ENCODE data around the gene SEZ6. TPM values are rescaled to one million over a fixed set of nuclear protein-coding genes. Genes with fewer than 3 reads are reported as not detected.

The SEZ6 gene
- total RNA-seq, 1 experiment from 2014 or later, result not detected

- ChIA-PET CTCF (no interaction called here), POLR2A (ENCODE audit: unreplicated experiment) (no interaction called here)
- Histone ChIP-seq H3K9me3 (ENCODE audit: insufficient read depth, low read depth) (no peaks in the 10 kb centered on the region), H3K4me1 (replicated peaks; ENCODE audit: insufficient read depth) (no peaks in the 10 kb centered on the region), H3K4me2 (peak overlapping the region; percentile 24; the same call in 1 of the 2 replicates), H3K27ac (no peak overlapping the region), H3K27me3 (ENCODE audit: insufficient read depth, low read depth) (peaks cover 21% of the 10 kb centered on the region), H3F3A (ENCODE audit: insufficient read depth, low read depth) (no peaks in the 10 kb centered on the region), H3K4me3 (no peak overlapping the region), H3K79me2 (ENCODE audit: low read depth) (no peaks in the 10 kb centered on the region), H3K9me2 (ENCODE audit: insufficient read depth) (no peaks in the 10 kb centered on the region), H3K36me3 (ENCODE audit: low read depth) (no peaks in the 10 kb centered on the region), H2AFZ (no peak overlapping the region), H4K20me1 (ENCODE audit: insufficient read depth) (no peaks in the 10 kb centered on the region)
- BruUV-seq (replicated peaks), result no TSS peak
- TF ChIP-seq, protein P1, sequence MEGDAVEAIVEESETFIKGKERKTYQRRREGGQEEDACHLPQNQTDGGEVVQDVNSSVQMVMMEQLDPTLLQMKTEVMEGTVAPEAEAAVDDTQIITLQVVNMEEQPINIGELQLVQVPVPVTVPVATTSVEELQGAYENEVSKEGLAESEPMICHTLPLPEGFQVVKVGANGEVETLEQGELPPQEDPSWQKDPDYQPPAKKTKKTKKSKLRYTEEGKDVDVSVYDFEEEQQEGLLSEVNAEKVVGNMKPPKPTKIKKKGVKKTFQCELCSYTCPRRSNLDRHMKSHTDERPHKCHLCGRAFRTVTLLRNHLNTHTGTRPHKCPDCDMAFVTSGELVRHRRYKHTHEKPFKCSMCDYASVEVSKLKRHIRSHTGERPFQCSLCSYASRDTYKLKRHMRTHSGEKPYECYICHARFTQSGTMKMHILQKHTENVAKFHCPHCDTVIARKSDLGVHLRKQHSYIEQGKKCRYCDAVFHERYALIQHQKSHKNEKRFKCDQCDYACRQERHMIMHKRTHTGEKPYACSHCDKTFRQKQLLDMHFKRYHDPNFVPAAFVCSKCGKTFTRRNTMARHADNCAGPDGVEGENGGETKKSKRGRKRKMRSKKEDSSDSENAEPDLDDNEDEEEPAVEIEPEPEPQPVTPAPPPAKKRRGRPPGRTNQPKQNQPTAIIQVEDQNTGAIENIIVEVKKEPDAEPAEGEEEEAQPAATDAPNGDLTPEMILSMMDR (conservative IDR thresholded peaks at IDR 0.05), result no peak
- DNase-seq, result no peak
- intact Hi-C loops (cut with micrococcal nuclease; ENCODE audit: unreplicated experiment), result no loop called here
Observed at GRCh38 chr17:29042026-29042678, 36.3 kb upstream of the SEZ6 start.

GRCh38 chr17:29041571-29041970 lies 35.7 kb upstream of the SEZ6 start:
- Histone ChIP-seq H3K4me2 (no peak overlapping the region), H3F3A (ENCODE audit: insufficient read depth, low read depth) (no peaks in the 10 kb centered on the region), H2AFZ (no peak overlapping the region), H4K20me1 (ENCODE audit: insufficient read depth) (no peaks in the 10 kb centered on the region), H3K27me3 (ENCODE audit: insufficient read depth, low read depth) (peaks cover 27% of the 10 kb centered on the region), H3K9me2 (ENCODE audit: insufficient read depth) (no peaks in the 10 kb centered on the region), H3K27ac (no peak overlapping the region), H3K36me3 (ENCODE audit: low read depth) (no peaks in the 10 kb centered on the region), H3K4me3 (no peak overlapping the region), H3K9me3 (ENCODE audit: insufficient read depth, low read depth) (no peaks in the 10 kb centered on the region), H3K4me1 (replicated peaks; ENCODE audit: insufficient read depth) (no peaks in the 10 kb centered on the region), H3K79me2 (ENCODE audit: low read depth) (no peaks in the 10 kb centered on the region)
- ChIA-PET CTCF (no interaction called here), POLR2A (ENCODE audit: unreplicated experiment) (no interaction called here)
- intact Hi-C loops (cut with micrococcal nuclease; ENCODE audit: unreplicated experiment), result no loop called here
- no TSS peak for BruUV-seq (replicated peaks)
- no peak for TF ChIP-seq EZH2 (IDR thresholded peaks at IDR 0.05; ENCODE audit: low read depth)
- TF ChIP-seq, protein P1 (conservative IDR thresholded peaks at IDR 0.05), result no peak
- DNase-seq, result no peak

GRCh38 chr17:29041091-29041490 lies 35.3 kb upstream of the SEZ6 start:
- TF ChIP-seq EZH2 (IDR thresholded peaks at IDR 0.05; ENCODE audit: low read depth), result no peak
- TF ChIP-seq, protein P1 (conservative IDR thresholded peaks at IDR 0.05), result no peak
- H3K79me2 ChIP-seq (ENCODE audit: low read depth), result no peaks in the 10 kb centered on the region
- H2AFZ ChIP-seq, result no peak overlapping the region
- H3K4me1 ChIP-seq (replicated peaks; ENCODE audit: insufficient read depth), result no peaks in the 10 kb centered on the region
- H3K4me3 ChIP-seq, result no peak overlapping the region
- intact Hi-C loops (cut with micrococcal nuclease; ENCODE audit: unreplicated experiment), result no loop called here
- H4K20me1 ChIP-seq (ENCODE audit: insufficient read depth), result no peaks in the 10 kb centered on the region
- H3K9me3 ChIP-seq (ENCODE audit: insufficient read depth, low read depth), result no peaks in the 10 kb centered on the region
- H3F3A ChIP-seq (ENCODE audit: insufficient read depth, low read depth), result no peaks in the 10 kb centered on the region
- ChIA-PET POLR2A (ENCODE audit: unreplicated experiment) (no interaction called here), CTCF (no interaction called here)
- no peak for DNase-seq
- no peak overlapping the region for H3K27ac ChIP-seq
- no peaks in the 10 kb centered on the region for H3K9me2 ChIP-seq (ENCODE audit: insufficient read depth)
- H3K4me2 ChIP-seq, result no peak overlapping the region
- H3K27me3 ChIP-seq (ENCODE audit: insufficient read depth, low read depth), result peaks cover 32% of the 10 kb centered on the region
- H3K36me3 ChIP-seq (ENCODE audit: low read depth), result no peaks in the 10 kb centered on the region
- BruUV-seq (replicated peaks), result no TSS peak

Measured in PC-9 (cell line).